Mononuclear cell (primary cell): ENCODE measurements around the gene SLC29A3. TPM values are rescaled to one million over a fixed set of nuclear protein-coding genes. Genes with fewer than 3 reads are reported as not detected.
"Not testable (repeated sequence)": the region's sequence is repeated elsewhere in the genome, so short reads cannot be mapped to it uniquely, and the experiment has no call there.

ENCODE experiments used
- H3K27me3 ChIP-seq: 2 replicates; pipeline ENCODE4 v1.6.0; 2011; ENCODE audit warnings: low read length, control low read depth; ENCODE audit not compliant: insufficient read depth
- H3K4me1 ChIP-seq: 2 replicates; pipeline ENCODE4 v1.5.1; 2011; ENCODE audit warnings: mild to moderate bottlenecking, low read length, control low read depth; ENCODE audit not compliant: insufficient read depth
- H3K4me3 ChIP-seq: 2 replicates; pipeline ENCODE4 v1.5.1; 2011; ENCODE audit warnings: mild to moderate bottlenecking, low read length, moderate library complexity
- H3K9me3 ChIP-seq: 2 replicates; pipeline ENCODE4 v1.5.1; 2011; ENCODE audit warnings: low read depth, mild to moderate bottlenecking, control low read depth, low read length
- total RNA-seq: library from RNA; depleted of rRNA; stranded (reverse); fragments of >200 nt; gene quantifications from one replicate; pipeline ENCODE4 v1.2.3, GENCODE V29; 2012

Gene SLC29A3
- total RNA-seq, 1 donor = 2.6 TPM

GRCh38 chr10:71291528-71291900 lies 27.5 kb upstream of the SLC29A3 start:
- no peaks in the 10 kb centered on the region for H3K9me3 ChIP-seq
- no peaks in the 10 kb centered on the region for H3K27me3 ChIP-seq
- no peaks in the 10 kb centered on the region for H3K4me1 ChIP-seq
- no peak overlapping the region for H3K4me3 ChIP-seq

GRCh38 chr10:71292624-71293445 lies 26.2 kb upstream of the SLC29A3 start:
- no peaks in the 10 kb centered on the region for H3K4me1 ChIP-seq
- H3K27me3 ChIP-seq = no peaks in the 10 kb centered on the region
- H3K4me3 ChIP-seq = no peak overlapping the region
- H3K9me3 ChIP-seq = no peaks in the 10 kb centered on the region

- Histone ChIP-seq H3K9me3 (no peaks in the 10 kb centered on the region), H3K4me1 (peaks cover under 1% of the 10 kb centered on the region), H3K27me3 (no peaks in the 10 kb centered on the region), H3K4me3 (no peak overlapping the region)
Measured at GRCh38 chr10:71293446-71294084, 25.5 kb upstream of the SLC29A3 start.

GRCh38 chr10:71294091-71294561 lies 24.9 kb upstream of the SLC29A3 start:
- H3K9me3 ChIP-seq = no peaks in the 10 kb centered on the region
- H3K4me1 ChIP-seq = peaks cover 6% of the 10 kb centered on the region
- H3K27me3 ChIP-seq = no peaks in the 10 kb centered on the region
- no peak overlapping the region for H3K4me3 ChIP-seq

GRCh38 chr10:71294856-71295255 lies 24.2 kb upstream of the SLC29A3 start:
- no peaks in the 10 kb centered on the region for H3K9me3 ChIP-seq
- no peaks in the 10 kb centered on the region for H3K27me3 ChIP-seq
- no peak overlapping the region for H3K4me3 ChIP-seq
- H3K4me1 ChIP-seq = peaks cover 12% of the 10 kb centered on the region

GRCh38 chr10:71295641-71296040 lies 23.4 kb upstream of the SLC29A3 start:
- Histone ChIP-seq H3K9me3 (no peaks in the 10 kb centered on the region), H3K27me3 (no peaks in the 10 kb centered on the region), H3K4me1 (peaks cover 12% of the 10 kb centered on the region), H3K4me3 (no peak overlapping the region)

GRCh38 chr10:71296086-71296485 lies 23.0 kb upstream of the SLC29A3 start:
- Histone ChIP-seq H3K9me3 (no peaks in the 10 kb centered on the region), H3K4me3 (no peak overlapping the region), H3K27me3 (no peaks in the 10 kb centered on the region), H3K4me1 (peaks cover 12% of the 10 kb centered on the region)

GRCh38 chr10:71296811-71297210 lies 22.2 kb upstream of the SLC29A3 start:
- H3K9me3 ChIP-seq, H3K4me3 ChIP-seq, H3K27me3 ChIP-seq: not testable (repeated sequence)
- H3K4me1 ChIP-seq = peaks cover 12% of the 10 kb centered on the region

- no peak overlapping the region for H3K4me3 ChIP-seq
- no peaks in the 10 kb centered on the region for H3K9me3 ChIP-seq
- no peaks in the 10 kb centered on the region for H3K27me3 ChIP-seq
- H3K4me1 ChIP-seq = peaks cover 12% of the 10 kb centered on the region
Measured at GRCh38 chr10:71297343-71297742, 21.7 kb upstream of the SLC29A3 start.

GRCh38 chr10:71299071-71299785 lies 19.8 kb upstream of the SLC29A3 start:
- Histone ChIP-seq H3K9me3 (no peaks in the 10 kb centered on the region), H3K4me3 (no peak overlapping the region), H3K4me1 (peaks cover 12% of the 10 kb centered on the region), H3K27me3 (no peaks in the 10 kb centered on the region)

- H3K4me1 ChIP-seq = peaks cover 12% of the 10 kb centered on the region
- no peaks in the 10 kb centered on the region for H3K9me3 ChIP-seq
- no peak overlapping the region for H3K4me3 ChIP-seq
- H3K27me3 ChIP-seq = no peaks in the 10 kb centered on the region
Measured at GRCh38 chr10:71300555-71301370, 18.3 kb upstream of the SLC29A3 start.

- Histone ChIP-seq H3K4me1 (peaks cover 12% of the 10 kb centered on the region), H3K9me3 (no peaks in the 10 kb centered on the region), H3K27me3 (no peaks in the 10 kb centered on the region), H3K4me3 (no peak overlapping the region)
Measured at GRCh38 chr10:71301371-71301916, 17.6 kb upstream of the SLC29A3 start.

GRCh38 chr10:71302451-71302850 lies 16.6 kb upstream of the SLC29A3 start:
- Histone ChIP-seq H3K27me3 (no peaks in the 10 kb centered on the region), H3K4me1 (peaks cover 12% of the 10 kb centered on the region), H3K4me3 (no peak overlapping the region), H3K9me3 (no peaks in the 10 kb centered on the region)

- no peaks in the 10 kb centered on the region for H3K9me3 ChIP-seq
- no peaks in the 10 kb centered on the region for H3K27me3 ChIP-seq
- peaks cover 12% of the 10 kb centered on the region for H3K4me1 ChIP-seq
- no peak overlapping the region for H3K4me3 ChIP-seq
Measured at GRCh38 chr10:71302874-71303568, 16.0 kb upstream of the SLC29A3 start.
